ENCODE data around the gene HSP90AB1. TPM values are rescaled to one million over a fixed set of nuclear protein-coding genes. Genes with fewer than 3 reads are reported as not detected.

HSP90AB1 gene
- total and polyA plus RNA-seq, 9 of the 15 experiments (the other 6 are each of a cell fraction or from before 2014, with no cell fraction given), result 1,780 to 3,358 (median 2,262) TPM

DNA sequence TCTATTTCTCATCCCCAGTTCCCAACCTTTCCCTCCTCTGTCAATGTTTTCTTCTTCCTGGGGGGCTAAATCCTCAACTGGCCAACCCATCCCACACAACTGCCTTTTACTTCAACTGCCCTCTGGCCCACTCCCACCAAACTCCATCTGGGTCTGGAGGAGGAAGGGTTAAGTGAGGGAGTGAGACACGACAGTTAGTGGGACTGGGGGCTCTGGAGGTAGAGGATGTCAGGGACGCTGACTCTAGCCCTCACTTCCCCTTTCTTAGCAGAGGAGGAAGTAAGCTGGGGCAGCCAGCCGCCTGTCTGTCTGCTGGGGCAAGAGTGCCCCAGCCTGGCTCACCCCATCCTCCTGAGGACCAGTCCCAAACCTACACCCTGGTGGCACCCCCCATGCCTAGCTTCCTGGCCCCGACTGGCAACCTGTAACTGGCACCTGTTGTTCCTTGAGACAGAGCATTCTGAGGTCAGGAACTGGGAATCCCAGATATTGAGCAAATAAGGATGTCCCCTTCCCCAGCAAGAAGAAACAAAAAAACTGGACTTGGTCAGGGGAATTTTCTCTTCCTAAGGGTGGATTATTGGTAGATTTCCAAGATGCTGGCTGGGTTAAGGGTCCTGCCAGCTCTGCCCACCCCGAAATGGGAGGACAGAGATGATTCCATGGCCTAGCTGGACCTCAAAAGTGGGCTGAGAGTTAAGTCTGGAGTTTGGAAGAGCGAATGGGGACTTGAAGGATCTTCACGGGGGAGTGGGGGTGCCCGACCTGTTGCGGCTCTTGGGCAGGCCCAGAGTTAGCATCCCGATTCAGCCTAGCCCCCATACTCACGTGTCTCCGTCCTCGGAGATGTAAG lies 17.5 kb downstream of the HSP90AB1 start:
- peaks cover 17% of the 10 kb centered on the region for H3K79me2 ChIP-seq (ENCODE audit: control insufficient read depth, insufficient read depth, low read length)
- in situ Hi-C loops (cut with MboI), result loop anchor here (5.0 kb wide), 1 partner anchor 78 kb away; the partner anchor contains the start of gene SPATS1
- peak; percentile 45 for ATAC-seq
- FAIRE-seq, result peak; percentile 46
- peak overlapping the region; percentile 74 to 94 for H3K9ac ChIP-seq (ENCODE audit: insufficient read depth in 1 of 2, low read depth in 2 of 2, low read length in 2 of 2)
- no peaks in the 10 kb centered on the region for H3K9me3 ChIP-seq (replicated peaks; ENCODE audit: control insufficient read depth, insufficient read depth, low read depth, low read length)
- H3K4me2 ChIP-seq (ENCODE audit: insufficient read depth, low read length), result peak overlapping the region; percentile 90
- no peaks in the 10 kb centered on the region; the same call in 1 of the 2 replicates for H4K20me1 ChIP-seq (replicated peaks; ENCODE audit: control insufficient read depth, insufficient read depth, low read length)
- peaks cover 32% of the 10 kb centered on the region; the same call in 1 of the 3 replicates for H3K36me3 ChIP-seq (ENCODE audit: control insufficient read depth, insufficient read depth, low read length)
- peak in 2 of 4 experiments; percentile 63 to 65 for DNase-seq (ENCODE audit: extremely low read depth in 1 of 4, low spot score in 3 of 4)
- H3K9me1 ChIP-seq (ENCODE audit: control insufficient read depth, insufficient read depth, low read length), result no peaks in the 10 kb centered on the region
- ChIA-PET CTCF (ENCODE audit: low intra/inter-chr PET ratio) (interaction anchor here (0.6 to 1.0 kb wide), 2 partner anchors 167 to 541 kb away, joined by 3 to 5 read pairs; no protein-coding TSS in a partner anchor), POLR2A (interaction anchor here (0.5 to 8.2 kb wide), 10 partner anchors 10 to 1175 kb away, joined by 3 to 69 read pairs (median 3); partner anchors contain the start of genes CDC5L and HSP90AB1)
- WGBS (ENCODE audit: insufficient coverage, low coverage, missing lambda C conversion rate), result 1% methylated on average over 13 of the region's 13 CpGs
- H2AFZ ChIP-seq (ENCODE audit: low read depth, low read length), result peak overlapping the region; percentile 86
- peaks cover 19 to 34% of the 10 kb centered on the region in 2 experiments; a peak in 4 of 5 replicates for H3K4me1 ChIP-seq (replicated peaks in 1 of 2; ENCODE audit: control insufficient read depth in 2 of 2, insufficient read depth in 2 of 2, low read length in 2 of 2)
- TSS peak; percentile 60 for BruUV-seq (replicated peaks)
- H3K27ac ChIP-seq (ENCODE audit: extremely low read depth, low read depth, low read length), result peak overlapping the region; percentile 74
- peaks cover 8 to 9% of the 10 kb centered on the region in 2 experiments; a peak in 4 of 5 replicates for H3K27me3 ChIP-seq (ENCODE audit: control insufficient read depth in 2 of 2, insufficient read depth in 2 of 2, low read length in 2 of 2)
- intact Hi-C loops (cut with micrococcal nuclease), result loop anchor here (1.0 to 5.0 kb wide), 2 partner anchors 92 to 167 kb away; no protein-coding TSS in a partner anchor
- H3K4me3 ChIP-seq, result peak overlapping the region; percentile 83
- TF ChIP-seq, protein P1, sequence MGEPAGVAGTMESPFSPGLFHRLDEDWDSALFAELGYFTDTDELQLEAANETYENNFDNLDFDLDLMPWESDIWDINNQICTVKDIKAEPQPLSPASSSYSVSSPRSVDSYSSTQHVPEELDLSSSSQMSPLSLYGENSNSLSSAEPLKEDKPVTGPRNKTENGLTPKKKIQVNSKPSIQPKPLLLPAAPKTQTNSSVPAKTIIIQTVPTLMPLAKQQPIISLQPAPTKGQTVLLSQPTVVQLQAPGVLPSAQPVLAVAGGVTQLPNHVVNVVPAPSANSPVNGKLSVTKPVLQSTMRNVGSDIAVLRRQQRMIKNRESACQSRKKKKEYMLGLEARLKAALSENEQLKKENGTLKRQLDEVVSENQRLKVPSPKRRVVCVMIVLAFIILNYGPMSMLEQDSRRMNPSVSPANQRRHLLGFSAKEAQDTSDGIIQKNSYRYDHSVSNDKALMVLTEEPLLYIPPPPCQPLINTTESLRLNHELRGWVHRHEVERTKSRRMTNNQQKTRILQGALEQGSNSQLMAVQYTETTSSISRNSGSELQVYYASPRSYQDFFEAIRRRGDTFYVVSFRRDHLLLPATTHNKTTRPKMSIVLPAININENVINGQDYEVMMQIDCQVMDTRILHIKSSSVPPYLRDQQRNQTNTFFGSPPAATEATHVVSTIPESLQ (CRISPR knock-in tag; IDR thresholded peaks at IDR 0.05), result 0 out of 2 replicates have a peak, but pooled peaks have one; percentile 46
- TF ChIP-seq, protein P2, sequence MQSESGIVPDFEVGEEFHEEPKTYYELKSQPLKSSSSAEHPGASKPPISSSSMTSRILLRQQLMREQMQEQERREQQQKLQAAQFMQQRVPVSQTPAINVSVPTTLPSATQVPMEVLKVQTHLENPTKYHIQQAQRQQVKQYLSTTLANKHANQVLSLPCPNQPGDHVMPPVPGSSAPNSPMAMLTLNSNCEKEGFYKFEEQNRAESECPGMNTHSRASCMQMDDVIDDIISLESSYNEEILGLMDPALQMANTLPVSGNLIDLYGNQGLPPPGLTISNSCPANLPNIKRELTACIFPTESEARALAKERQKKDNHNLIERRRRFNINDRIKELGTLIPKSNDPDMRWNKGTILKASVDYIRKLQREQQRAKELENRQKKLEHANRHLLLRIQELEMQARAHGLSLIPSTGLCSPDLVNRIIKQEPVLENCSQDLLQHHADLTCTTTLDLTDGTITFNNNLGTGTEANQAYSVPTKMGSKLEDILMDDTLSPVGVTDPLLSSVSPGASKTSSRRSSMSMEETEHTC (IDR thresholded peaks at IDR 0.05), result no peak
- TF ChIP-seq ZNF263 (CRISPR knock-in tag; IDR thresholded peaks at IDR 0.05; ENCODE audit: borderline replicate concordance), result peak; percentile 15; the same call in 1 of the 2 replicates
- no peak for TF ChIP-seq CBX8 (IDR thresholded peaks at IDR 0.05; ENCODE audit: borderline replicate concordance, extremely low read depth, low read depth, low read length, poor library complexity, severe bottlenecking)
- TF ChIP-seq DMBX1 (CRISPR knock-in tag; IDR thresholded peaks at IDR 0.05; ENCODE audit: borderline replicate concordance), result no peak
- TF ChIP-seq TAF7 (tag; IDR thresholded peaks at IDR 0.05), result no peak
- TF ChIP-seq MTF1 (CRISPR knock-in tag; IDR thresholded peaks at IDR 0.05; ENCODE audit: borderline replicate concordance), result no peak
- TF ChIP-seq ZNF561 (CRISPR knock-in tag; conservative IDR thresholded peaks at IDR 0.05), result no peak
- no peak; the same call in 1 of the 2 replicates for TF ChIP-seq RB1 (IDR thresholded peaks at IDR 0.05; ENCODE audit: low read depth)
- no peak for TF ChIP-seq ZSCAN29 (IDR thresholded peaks at IDR 0.05)
- 0 out of 2 replicates have a peak, but pooled peaks have one; percentile 38 for TF ChIP-seq RFX7 (CRISPR knock-in tag; IDR thresholded peaks at IDR 0.05)
- TF ChIP-seq, protein P3, sequence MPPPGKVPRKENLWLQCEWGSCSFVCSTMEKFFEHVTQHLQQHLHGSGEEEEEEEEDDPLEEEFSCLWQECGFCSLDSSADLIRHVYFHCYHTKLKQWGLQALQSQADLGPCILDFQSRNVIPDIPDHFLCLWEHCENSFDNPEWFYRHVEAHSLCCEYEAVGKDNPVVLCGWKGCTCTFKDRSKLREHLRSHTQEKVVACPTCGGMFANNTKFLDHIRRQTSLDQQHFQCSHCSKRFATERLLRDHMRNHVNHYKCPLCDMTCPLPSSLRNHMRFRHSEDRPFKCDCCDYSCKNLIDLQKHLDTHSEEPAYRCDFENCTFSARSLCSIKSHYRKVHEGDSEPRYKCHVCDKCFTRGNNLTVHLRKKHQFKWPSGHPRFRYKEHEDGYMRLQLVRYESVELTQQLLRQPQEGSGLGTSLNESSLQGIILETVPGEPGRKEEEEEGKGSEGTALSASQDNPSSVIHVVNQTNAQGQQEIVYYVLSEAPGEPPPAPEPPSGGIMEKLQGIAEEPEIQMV (tag; conservative IDR thresholded peaks at IDR 0.05; ENCODE audit: low read depth), result no peak
- TF ChIP-seq, protein P4, sequence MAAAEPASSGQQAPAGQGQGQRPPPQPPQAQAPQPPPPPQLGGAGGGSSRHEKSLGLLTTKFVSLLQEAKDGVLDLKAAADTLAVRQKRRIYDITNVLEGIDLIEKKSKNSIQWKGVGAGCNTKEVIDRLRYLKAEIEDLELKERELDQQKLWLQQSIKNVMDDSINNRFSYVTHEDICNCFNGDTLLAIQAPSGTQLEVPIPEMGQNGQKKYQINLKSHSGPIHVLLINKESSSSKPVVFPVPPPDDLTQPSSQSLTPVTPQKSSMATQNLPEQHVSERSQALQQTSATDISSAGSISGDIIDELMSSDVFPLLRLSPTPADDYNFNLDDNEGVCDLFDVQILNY (CRISPR knock-in tag; IDR thresholded peaks at IDR 0.05), result 0 out of 2 replicates have a peak, but pooled peaks have one; percentile 52

Measured in K562 (cell line).